Mesendoderm (in vitro differentiated cells): ENCODE data around the gene PCSK5.

ENCODE experiments used
- DNase-seq: peaks from one replicate; pipeline ENCODE4 v3.0.0; 2013
- H2AK5ac ChIP-seq: 2 replicates; pipeline ENCODE4 v1.6.1; 2013; ENCODE audit warnings: low read length, inconsistent platforms
- H2BK120ac ChIP-seq: 2 replicates; pipeline ENCODE4 v1.6.1; 2013; ENCODE audit warnings: low read depth, mild to moderate bottlenecking, low read length, moderate library complexity, mixed read lengths
- H2BK15ac ChIP-seq: replicated peaks from 2 replicates; pipeline ENCODE4 v1.6.1; 2013; ENCODE audit warnings: low read depth, mild to moderate bottlenecking, moderate library complexity
- H2BK5ac ChIP-seq: 2 replicates; pipeline ENCODE4 v1.6.1; 2013; ENCODE audit warnings: low read length, inconsistent platforms
- H3K18ac ChIP-seq: 2 replicates; pipeline ENCODE4 v1.6.1; 2013; ENCODE audit warnings: mild to moderate bottlenecking, low read length, mixed read lengths
- H3K23ac ChIP-seq: one replicate; pipeline ENCODE4 v1.6.1; 2013; ENCODE audit warnings: low read length
- H3K27ac ChIP-seq: 2 replicates; pipeline ENCODE4 v1.5.1; 2013; ENCODE audit warnings: low read depth, mild to moderate bottlenecking, inconsistent platforms, low read length, moderate library complexity
- H3K27me3 ChIP-seq: 2 replicates; pipeline ENCODE4 v1.6.1; 2013; ENCODE audit warnings: low read length, control low read depth, mild to moderate bottlenecking, inconsistent platforms; ENCODE audit not compliant: insufficient read depth, poor library complexity
- H3K36me3 ChIP-seq: 2 replicates; pipeline ENCODE4 v1.6.1; 2013; ENCODE audit warnings: low read length, inconsistent platforms; ENCODE audit not compliant: control insufficient read depth, insufficient read depth
- H3K4ac ChIP-seq: one replicate; pipeline ENCODE4 v1.6.1; 2013; ENCODE audit warnings: low read depth, mild to moderate bottlenecking, low read length, moderate library complexity
- H3K4me1 ChIP-seq: 2 replicates; pipeline ENCODE4 v1.6.1; 2013; ENCODE audit warnings: low read depth, low read length, inconsistent platforms; ENCODE audit not compliant: control insufficient read depth
- H3K4me2 ChIP-seq: 2 replicates; pipeline ENCODE4 v1.6.1; 2013; ENCODE audit warnings: low read length
- H3K4me3 ChIP-seq: 2 replicates; pipeline ENCODE4 v1.5.1; 2013; ENCODE audit warnings: mild to moderate bottlenecking, low read length
- H3K56ac ChIP-seq: one replicate; pipeline ENCODE4 v1.6.1; 2013; ENCODE audit warnings: low read length
- H3K79me1 ChIP-seq: 2 replicates; pipeline ENCODE4 v1.6.1; 2013; ENCODE audit warnings: low read length, inconsistent platforms
- H3K79me2 ChIP-seq: 2 replicates; pipeline ENCODE4 v1.6.1; 2013; ENCODE audit warnings: mild to moderate bottlenecking, low read length; ENCODE audit not compliant: control insufficient read depth, insufficient read depth
- H3K9ac ChIP-seq: 2 replicates; pipeline ENCODE4 v1.6.1; 2013; ENCODE audit warnings: low read length, inconsistent platforms
- H4K5ac ChIP-seq: one replicate; pipeline ENCODE4 v1.6.1; 2013; ENCODE audit warnings: low read length
- H4K8ac ChIP-seq: one replicate; pipeline ENCODE4 v1.6.1; 2013; ENCODE audit warnings: low read depth, mild to moderate bottlenecking, control low read depth, low read length, moderate library complexity
- WGBS: extraction: QIAGEN DNeasy Blood & Tissue Kit; methylation state at CpG from one replicate; pipeline ENCODE4 v1.1.7; 2013; ENCODE audit warnings: low lambda C conversion rate, missing lambda C conversion rate; ENCODE audit not compliant: insufficient coverage; ENCODE audit errors: extremely low coverage; 5-methylcytosine and 5-hydroxymethylcytosine counted together

Gene PCSK5

DNA sequence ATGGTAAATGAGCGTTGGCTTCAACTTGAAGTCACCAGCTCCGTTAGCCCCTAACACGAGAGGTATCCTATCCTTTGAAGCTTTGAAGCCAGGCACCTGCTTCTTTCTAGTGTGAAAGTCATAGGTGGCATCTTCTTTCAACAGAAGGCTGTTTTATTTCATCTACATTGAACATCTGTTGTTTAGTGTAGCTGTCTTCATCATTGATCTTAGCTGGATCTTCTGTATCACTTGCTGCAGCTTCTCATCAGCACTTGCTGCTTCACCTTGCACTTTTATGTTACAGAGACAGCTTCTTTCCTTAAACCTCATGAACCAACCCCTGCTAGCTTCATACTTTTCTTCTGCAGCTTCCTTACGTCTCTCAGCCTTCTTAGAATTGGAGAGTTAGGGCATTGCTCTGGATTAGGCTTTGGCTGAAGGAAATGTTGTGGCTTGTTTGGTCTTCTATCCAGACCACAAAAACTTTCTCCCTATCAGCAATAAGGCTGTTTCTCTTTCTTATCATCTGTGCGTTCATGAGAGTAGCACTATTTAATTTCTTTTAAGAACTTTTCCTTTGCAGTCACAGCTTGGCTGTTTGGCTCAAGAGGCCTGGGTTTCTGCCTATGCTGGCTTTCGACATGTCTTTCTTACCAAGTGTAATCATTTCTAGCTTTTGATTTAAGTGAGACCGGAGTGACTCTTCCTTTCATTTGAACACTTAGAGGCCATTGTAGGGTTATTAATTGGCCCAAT, 47.2 kb downstream of the PCSK5 start:
- H4K5ac ChIP-seq, result no peak overlapping the region
- DNase-seq, result no peak
- WGBS, result no CpG with 5 or more reads among the region's 7 CpGs

GRCh38 chr9:75938946-75939345, 48.5 kb downstream of the PCSK5 start:
- Histone ChIP-seq H3K27ac (no peak overlapping the region), H2BK15ac (no peak overlapping the region), H3K9ac (no peak overlapping the region), H3K23ac (no peak overlapping the region), H3K18ac (no peak overlapping the region), H3K27me3 (no peaks in the 10 kb centered on the region), H3K4me2 (no peak overlapping the region), H2AK5ac (no peak overlapping the region), H3K56ac (no peak overlapping the region), H2BK5ac (no peak overlapping the region), H3K4me3 (no peak overlapping the region), H3K4ac (no peak overlapping the region), H4K5ac (no peak overlapping the region), H3K36me3 (no peaks in the 10 kb centered on the region), H3K79me2 (no peaks in the 10 kb centered on the region), H4K8ac (no peak overlapping the region), H3K79me1 (no peaks in the 10 kb centered on the region), H2BK120ac (no peak overlapping the region), H3K4me1 (no peaks in the 10 kb centered on the region)
- DNase-seq, result no peak
- no CpG with 5 or more reads among the region's 1 CpG for WGBS

More for the DNA sequence above, 47.2 kb downstream of the PCSK5 start:
- no peaks in the 10 kb centered on the region for H3K4me1 ChIP-seq
- no peak overlapping the region for H2BK120ac ChIP-seq
- no peaks in the 10 kb centered on the region for H3K27me3 ChIP-seq
- H3K18ac ChIP-seq, result no peak overlapping the region
- H3K4ac ChIP-seq, result no peak overlapping the region
- H3K23ac ChIP-seq, result no peak overlapping the region
- H2AK5ac ChIP-seq, result no peak overlapping the region
- no peaks in the 10 kb centered on the region for H3K79me1 ChIP-seq
- no peak overlapping the region for H3K4me2 ChIP-seq
- no peaks in the 10 kb centered on the region for H3K36me3 ChIP-seq
- H2BK5ac ChIP-seq, result no peak overlapping the region
- H3K4me3 ChIP-seq, result no peak overlapping the region
- H2BK15ac ChIP-seq, result no peak overlapping the region
- no peaks in the 10 kb centered on the region for H3K79me2 ChIP-seq
- H3K56ac ChIP-seq, result no peak overlapping the region
- H3K9ac ChIP-seq, result no peak overlapping the region
- H4K8ac ChIP-seq, result no peak overlapping the region
- H3K27ac ChIP-seq, result no peak overlapping the region

DNA sequence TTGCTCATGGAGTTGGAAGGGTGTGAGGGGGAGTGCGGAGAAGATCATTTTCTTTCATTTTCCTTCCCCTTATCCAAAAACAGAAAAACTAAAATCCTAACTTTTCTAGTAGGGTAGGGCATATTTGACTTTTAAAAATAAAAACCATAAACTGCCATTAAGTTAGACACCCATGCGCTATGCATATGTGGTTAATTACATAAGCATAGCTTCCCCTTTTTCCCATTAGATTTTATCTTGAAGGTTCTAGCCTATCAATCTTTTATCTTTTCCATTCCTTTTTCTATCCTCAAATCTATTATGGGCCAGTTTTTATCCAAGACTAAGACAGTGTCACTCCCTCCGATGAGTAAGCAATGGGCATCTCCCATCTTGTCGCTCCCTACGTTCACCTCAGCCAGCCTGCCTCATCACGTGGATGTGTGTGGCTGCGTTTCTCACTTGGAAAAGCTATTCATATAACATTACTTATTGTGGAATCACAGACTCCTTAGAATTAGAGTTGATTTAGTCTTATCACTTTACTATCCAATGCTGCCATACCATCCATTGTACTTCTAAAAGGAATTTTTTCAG, 49.2 kb downstream of the PCSK5 start:
- H3K79me1 ChIP-seq, result no peaks in the 10 kb centered on the region
- H3K79me2 ChIP-seq, result no peaks in the 10 kb centered on the region
- H3K4me3 ChIP-seq, result no peak overlapping the region
- no peak overlapping the region for H4K5ac ChIP-seq
- no peak overlapping the region for H3K4me2 ChIP-seq
- H3K56ac ChIP-seq, result no peak overlapping the region
- no peak overlapping the region for H3K23ac ChIP-seq
- H3K9ac ChIP-seq, result no peak overlapping the region
- no peak for DNase-seq
- no peak overlapping the region for H2BK5ac ChIP-seq
- no peak overlapping the region for H2AK5ac ChIP-seq
- WGBS, result no CpG with 5 or more reads among the region's 7 CpGs
- H3K4me1 ChIP-seq, result no peaks in the 10 kb centered on the region
- no peaks in the 10 kb centered on the region for H3K27me3 ChIP-seq
- H2BK120ac ChIP-seq, result no peak overlapping the region
- H3K4ac ChIP-seq, result no peak overlapping the region
- H4K8ac ChIP-seq, result no peak overlapping the region
- no peak overlapping the region for H3K27ac ChIP-seq
- H3K36me3 ChIP-seq, result no peaks in the 10 kb centered on the region
- H2BK15ac ChIP-seq, result no peak overlapping the region
- no peak overlapping the region for H3K18ac ChIP-seq

GRCh38 chr9:75941066-75941465, 50.6 kb downstream of the PCSK5 start:
- H4K5ac ChIP-seq, result no peak overlapping the region
- no peak overlapping the region for H2BK5ac ChIP-seq
- H3K79me2 ChIP-seq, result no peaks in the 10 kb centered on the region
- no peak overlapping the region for H3K23ac ChIP-seq
- no peak overlapping the region for H3K4me2 ChIP-seq
- H3K18ac ChIP-seq, result no peak overlapping the region
- no peak overlapping the region for H2BK15ac ChIP-seq
- no peak overlapping the region for H3K27ac ChIP-seq
- no peaks in the 10 kb centered on the region for H3K79me1 ChIP-seq
- H3K9ac ChIP-seq, result no peak overlapping the region
- H3K56ac ChIP-seq, result no peak overlapping the region
- no CpG with 5 or more reads among the region's 7 CpGs for WGBS
- H3K27me3 ChIP-seq, result no peaks in the 10 kb centered on the region
- H3K4me1 ChIP-seq, result no peaks in the 10 kb centered on the region
- no peak overlapping the region for H4K8ac ChIP-seq
- no peak overlapping the region for H3K4ac ChIP-seq
- no peak overlapping the region for H2AK5ac ChIP-seq
- H2BK120ac ChIP-seq, result no peak overlapping the region
- no peak for DNase-seq
- no peak overlapping the region for H3K4me3 ChIP-seq
- H3K36me3 ChIP-seq, result no peaks in the 10 kb centered on the region

DNA sequence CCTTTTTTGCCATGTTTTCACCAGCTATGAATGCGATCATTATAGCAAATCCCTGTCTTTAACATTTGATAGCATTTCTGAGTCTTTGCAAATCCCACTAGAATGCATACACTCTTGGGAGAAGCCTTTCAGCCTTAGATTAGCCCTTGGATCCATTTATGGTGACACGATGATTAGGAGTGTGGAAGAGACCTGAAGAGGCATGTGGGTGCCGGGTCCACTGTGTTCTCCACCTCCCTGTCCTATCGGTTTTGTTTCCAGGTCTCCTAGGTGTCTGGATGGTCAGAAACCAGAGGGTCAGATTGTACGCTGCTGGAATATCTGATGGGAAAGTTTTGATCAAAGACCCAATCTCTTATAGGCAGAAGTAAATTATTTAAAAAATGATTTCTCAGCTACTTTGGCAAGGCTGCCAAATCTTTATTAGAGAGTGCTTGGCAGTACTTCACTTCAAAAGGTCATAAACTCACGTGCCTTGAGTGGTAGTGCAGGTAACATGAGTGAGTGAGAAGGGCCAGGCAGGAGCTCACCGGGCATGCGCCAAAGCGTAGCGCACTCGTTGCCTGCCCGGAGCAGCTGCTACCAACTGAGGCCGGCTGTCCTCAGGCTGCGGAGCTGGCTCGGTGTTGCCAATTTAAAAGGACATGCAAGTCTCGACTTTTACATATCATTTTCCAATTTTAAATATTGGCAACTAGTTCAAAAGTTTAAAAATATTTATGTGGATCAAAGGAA, 51.3 kb downstream of the PCSK5 start:
- Histone ChIP-seq H3K4ac (no peak overlapping the region), H3K27ac (no peak overlapping the region), H3K4me1 (no peaks in the 10 kb centered on the region), H3K79me2 (no peaks in the 10 kb centered on the region), H3K4me2 (no peak overlapping the region), H3K9ac (no peak overlapping the region), H3K4me3 (no peak overlapping the region), H2AK5ac (no peak overlapping the region), H4K5ac (no peak overlapping the region), H3K36me3 (no peaks in the 10 kb centered on the region), H3K27me3 (no peaks in the 10 kb centered on the region), H3K18ac (no peak overlapping the region), H2BK120ac (no peak overlapping the region), H3K79me1 (no peaks in the 10 kb centered on the region), H3K23ac (no peak overlapping the region), H2BK15ac (no peak overlapping the region), H4K8ac (no peak overlapping the region), H2BK5ac (no peak overlapping the region), H3K56ac (no peak overlapping the region)
- no CpG with 5 or more reads among the region's 16 CpGs for WGBS
- no peak for DNase-seq
